Retinal pigment epithelial cell (primary cell): ENCODE measurements around the gene CHST13.
"Not testable (repeated sequence)": the region's sequence is repeated elsewhere in the genome, so short reads cannot be mapped to it uniquely, and the experiment has no call there.

Source experiments
- DNase-seq: peaks from one replicate; pipeline ENCODE4 v3.0.0-alpha.2; 2010; ENCODE audit warnings: low read depth
- H3K4me3 ChIP-seq: 2 replicates; pipeline ENCODE4 v1.5.1; 2011; ENCODE audit warnings: mild to moderate bottlenecking, low read length, control low read depth, moderate library complexity
- CTCF ChIP-seq: conservative IDR thresholded peaks from 2 replicates; pipeline ENCODE4 v1.5.1; 2011; ENCODE audit warnings: low read depth, low read length, control low read depth, inconsistent platforms

The CHST13 gene

GRCh38 chr3:126531051-126531330, 7.0 kb downstream of the CHST13 start:
- TF ChIP-seq CTCF = no peak
- DNase-seq = no peak
- no peak overlapping the region for H3K4me3 ChIP-seq

- H3K4me3 ChIP-seq = no peak overlapping the region
- TF ChIP-seq CTCF = no peak
- DNase-seq = no peak
Measured at GRCh38 chr3:126533506-126533905, 9.6 kb downstream of the CHST13 start.

GRCh38 chr3:126534716-126535115, 10.8 kb downstream of the CHST13 start:
- H3K4me3 ChIP-seq, DNase-seq: not testable (repeated sequence)

- no peak for DNase-seq
- H3K4me3 ChIP-seq = no peak overlapping the region
- TF ChIP-seq CTCF = no peak
Measured at GRCh38 chr3:126535636-126536035, 11.7 kb downstream of the CHST13 start.

- no peak for DNase-seq
- TF ChIP-seq CTCF = no peak
Measured at GRCh38 chr3:126536126-126536525, 12.2 kb downstream of the CHST13 start.

GRCh38 chr3:126537116-126537729, 13.3 kb downstream of the CHST13 start:
- no peak overlapping the region for H3K4me3 ChIP-seq
- no peak for DNase-seq
- no peak for TF ChIP-seq CTCF

More at GRCh38 chr3:126536126-126536525, 12.2 kb downstream of the CHST13 start:
- H3K4me3 ChIP-seq = no peak overlapping the region

- H3K4me3 ChIP-seq = no peak overlapping the region
- TF ChIP-seq CTCF = no peak
- DNase-seq = no peak
Measured at GRCh38 chr3:126537730-126538281, 13.9 kb downstream of the CHST13 start.
